ENCODE results near the gene WIPF1. TPM values are rescaled to one million over a fixed set of nuclear protein-coding genes. Genes with fewer than 3 reads are reported as not detected.

The WIPF1 gene
- total RNA-seq, 4 donors from 2014 or later, result 31.5 to 61.5 (median 36.3) TPM

DNA sequence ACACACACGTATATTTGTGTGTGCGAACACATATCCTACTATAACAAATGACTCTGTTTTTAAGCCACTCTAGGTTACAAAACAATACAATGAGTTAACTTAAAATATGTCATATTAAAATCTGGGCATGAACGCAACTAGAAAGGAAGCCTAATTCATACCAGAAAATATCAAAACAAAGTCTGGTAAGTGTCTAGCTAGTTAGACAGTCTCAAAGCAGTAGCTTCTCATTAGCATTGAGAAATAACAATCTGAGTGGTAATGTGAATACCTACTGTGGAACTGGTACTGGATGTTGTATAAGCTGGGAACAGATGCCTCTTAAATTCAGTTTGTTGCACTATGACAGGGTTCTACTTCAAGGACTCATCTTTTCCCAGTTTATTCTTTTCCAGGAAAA, 32.5 kb upstream of the WIPF1 start:
- Histone ChIP-seq H3K4me1 (peaks cover 12 to 63% (median 57%) of the 10 kb centered on the region in 4 donors), H3K27ac (replicated peaks in 1 of 4) (peak overlapping the region in 1 of 4 donors; percentile 27), H3K9me3 (no peaks in the 10 kb centered on the region), H3K4me3 (no peak overlapping the region), H3K27me3 (no peaks in the 10 kb centered on the region), H3K36me3 (peaks cover 0 to 3% (median 0%) of the 10 kb centered on the region in 4 donors)
- DNase-seq (ENCODE audit: extremely low spot score), result no peak
- intact Hi-C loops (cut with DNase I), result no loop called here
- no peak for TF ChIP-seq POLR2AphosphoS5 (IDR thresholded peaks at IDR 0.05)
- TF ChIP-seq POLR2A (IDR thresholded peaks at IDR 0.05; ENCODE audit: low read depth), result no peak
- TF ChIP-seq, protein P1, sequence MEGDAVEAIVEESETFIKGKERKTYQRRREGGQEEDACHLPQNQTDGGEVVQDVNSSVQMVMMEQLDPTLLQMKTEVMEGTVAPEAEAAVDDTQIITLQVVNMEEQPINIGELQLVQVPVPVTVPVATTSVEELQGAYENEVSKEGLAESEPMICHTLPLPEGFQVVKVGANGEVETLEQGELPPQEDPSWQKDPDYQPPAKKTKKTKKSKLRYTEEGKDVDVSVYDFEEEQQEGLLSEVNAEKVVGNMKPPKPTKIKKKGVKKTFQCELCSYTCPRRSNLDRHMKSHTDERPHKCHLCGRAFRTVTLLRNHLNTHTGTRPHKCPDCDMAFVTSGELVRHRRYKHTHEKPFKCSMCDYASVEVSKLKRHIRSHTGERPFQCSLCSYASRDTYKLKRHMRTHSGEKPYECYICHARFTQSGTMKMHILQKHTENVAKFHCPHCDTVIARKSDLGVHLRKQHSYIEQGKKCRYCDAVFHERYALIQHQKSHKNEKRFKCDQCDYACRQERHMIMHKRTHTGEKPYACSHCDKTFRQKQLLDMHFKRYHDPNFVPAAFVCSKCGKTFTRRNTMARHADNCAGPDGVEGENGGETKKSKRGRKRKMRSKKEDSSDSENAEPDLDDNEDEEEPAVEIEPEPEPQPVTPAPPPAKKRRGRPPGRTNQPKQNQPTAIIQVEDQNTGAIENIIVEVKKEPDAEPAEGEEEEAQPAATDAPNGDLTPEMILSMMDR (IDR thresholded peaks at IDR 0.05), result no peak
- no peak for TF ChIP-seq EP300 (IDR thresholded peaks at IDR 0.05)
- WGBS, result 65% methylated on average over 3 of the region's 3 CpGs

DNA sequence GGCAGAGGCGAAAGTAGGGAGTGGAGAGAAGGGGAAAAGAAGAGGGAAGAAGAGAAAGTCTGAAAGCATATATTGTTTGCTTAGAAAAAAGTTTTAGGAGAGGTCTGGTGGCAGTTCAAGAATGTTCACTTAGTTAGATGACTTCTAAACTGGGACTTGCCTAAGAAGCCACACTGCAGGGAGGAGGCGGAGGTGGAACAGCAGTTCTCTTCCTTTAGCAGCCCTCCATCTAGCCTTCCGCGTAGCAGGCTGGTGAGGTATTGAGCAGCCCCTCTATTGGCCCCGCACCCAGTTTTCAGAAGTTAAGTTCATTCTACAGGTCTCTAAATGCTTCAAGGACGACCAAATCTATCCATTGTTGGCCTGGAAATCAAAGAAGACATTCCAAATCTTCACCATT, 31.9 kb upstream of the WIPF1 start:
- H3K27ac ChIP-seq (replicated peaks in 1 of 4), result no peak overlapping the region
- TF ChIP-seq POLR2AphosphoS5 (IDR thresholded peaks at IDR 0.05) (no peak), POLR2A (IDR thresholded peaks at IDR 0.05; ENCODE audit: low read depth) (no peak), EP300 (IDR thresholded peaks at IDR 0.05) (no peak)
- TF ChIP-seq, protein P1 (IDR thresholded peaks at IDR 0.05), result no peak
- H3K4me1 ChIP-seq, result peaks cover 6 to 57% (median 51%) of the 10 kb centered on the region in 4 donors

DNA sequence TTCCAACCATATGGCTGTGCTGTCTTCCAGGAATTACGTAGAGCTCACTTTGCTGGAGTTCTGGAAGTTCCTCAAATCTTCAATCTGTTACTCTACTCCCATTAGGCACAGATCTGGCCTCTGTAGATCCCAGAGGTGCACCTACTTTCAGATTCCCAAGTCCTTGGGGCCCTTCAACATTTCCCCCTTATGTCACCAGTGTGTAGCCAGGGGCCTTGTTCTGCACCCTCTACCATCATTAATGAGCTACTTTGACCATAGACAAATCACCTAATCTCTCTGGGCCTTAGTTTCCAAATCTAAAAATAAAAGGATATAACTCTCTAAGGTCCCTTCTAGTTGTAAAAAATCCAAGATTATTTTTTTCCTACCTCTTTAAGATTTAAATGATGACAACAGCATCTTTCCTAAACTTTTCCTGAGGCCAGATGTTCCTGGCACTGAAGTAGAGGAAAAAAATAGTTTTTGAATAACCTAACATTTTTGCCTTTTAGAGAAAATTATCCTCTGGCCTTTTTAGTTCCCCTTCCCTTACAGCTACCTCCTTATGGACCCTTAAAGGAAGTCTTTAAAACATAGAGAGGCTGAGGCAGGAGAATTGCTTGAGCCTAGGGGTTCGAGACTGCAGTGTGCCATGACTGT, 31.0 kb upstream of the WIPF1 start:
- 88% methylated on average over 2 of the region's 2 CpGs for WGBS
- peaks cover 3 to 48% (median 42%) of the 10 kb centered on the region in 4 donors for H3K4me1 ChIP-seq
- intact Hi-C loops (cut with DNase I), result no loop called here

More for the DNA sequence above, 31.9 kb upstream of the WIPF1 start:
- intact Hi-C loops (cut with DNase I), result no loop called here
- no peaks in the 10 kb centered on the region for H3K27me3 ChIP-seq
- no peaks in the 10 kb centered on the region for H3K9me3 ChIP-seq
- DNase-seq (ENCODE audit: extremely low spot score), result no peak
- H3K4me3 ChIP-seq, result no peak overlapping the region
- H3K36me3 ChIP-seq, result peaks cover 0 to 3% (median 0%) of the 10 kb centered on the region in 4 donors
- 90% methylated on average over 6 of the region's 6 CpGs for WGBS

DNA sequence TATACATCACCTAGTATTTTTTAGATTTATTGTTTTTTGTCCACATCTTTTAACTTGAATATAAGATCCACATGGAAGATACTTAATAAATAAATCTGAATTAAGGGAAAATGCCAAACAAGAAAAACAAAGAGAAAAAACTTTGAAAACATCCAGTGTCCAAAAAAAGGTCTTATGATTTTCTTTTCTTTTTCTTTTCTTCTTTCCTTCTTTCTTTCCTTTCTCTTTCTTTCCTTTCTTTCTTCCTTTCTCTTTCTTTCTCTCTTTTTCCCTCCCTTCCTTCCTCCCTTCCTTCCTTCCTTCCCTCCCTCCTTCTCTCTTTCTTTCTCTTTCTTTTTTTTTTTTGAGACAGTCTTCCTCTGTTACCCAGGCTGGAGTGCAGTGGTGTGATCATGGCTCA, 29.6 kb upstream of the WIPF1 start:
- no peak overlapping the region for H3K27ac ChIP-seq (replicated peaks in 1 of 4)
- peaks cover 0 to 37% (median 33%) of the 10 kb centered on the region in 4 donors for H3K4me1 ChIP-seq

More for the DNA sequence above, 31.0 kb upstream of the WIPF1 start:
- no peak overlapping the region for H3K4me3 ChIP-seq
- DNase-seq (ENCODE audit: extremely low spot score), result no peak
- peaks cover 0 to 3% (median 0%) of the 10 kb centered on the region in 4 donors for H3K36me3 ChIP-seq
- H3K9me3 ChIP-seq, result no peaks in the 10 kb centered on the region
- H3K27me3 ChIP-seq, result no peaks in the 10 kb centered on the region
- no peak overlapping the region for H3K27ac ChIP-seq (replicated peaks in 1 of 4)
- no peak for TF ChIP-seq EP300 (IDR thresholded peaks at IDR 0.05)
- no peak for TF ChIP-seq POLR2AphosphoS5 (IDR thresholded peaks at IDR 0.05)
- TF ChIP-seq, protein P1 (IDR thresholded peaks at IDR 0.05), result no peak
- TF ChIP-seq POLR2A (IDR thresholded peaks at IDR 0.05; ENCODE audit: low read depth), result no peak

DNA sequence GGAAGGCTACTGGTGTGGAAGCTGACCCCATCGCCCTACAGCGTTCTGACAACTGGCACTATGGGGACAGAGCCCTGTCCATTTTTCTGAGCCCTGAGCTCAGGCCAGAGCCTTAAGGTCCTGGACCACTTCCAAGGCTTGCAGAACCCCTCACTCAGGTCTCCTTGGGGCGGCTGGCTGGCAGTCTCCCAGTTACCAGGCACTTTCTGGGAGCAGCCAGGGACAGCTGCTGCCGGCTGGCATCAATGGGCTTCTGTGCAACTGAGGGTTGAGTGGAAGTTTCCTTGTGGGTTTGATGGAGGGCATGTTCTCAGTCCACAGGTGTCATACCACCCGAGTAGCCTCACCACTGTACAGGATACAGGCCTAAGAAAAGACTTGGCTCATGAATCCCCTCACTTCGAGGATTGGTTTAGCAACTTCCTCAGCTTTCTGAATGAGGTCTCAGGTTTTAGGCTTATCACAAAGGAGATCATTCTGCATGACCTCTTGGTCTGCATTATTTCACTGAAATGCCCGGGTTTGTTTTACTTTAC, 27.4 kb upstream of the WIPF1 start:
- no peaks in the 10 kb centered on the region for H3K27me3 ChIP-seq

More for the DNA sequence above, 29.6 kb upstream of the WIPF1 start:
- TF ChIP-seq POLR2A (IDR thresholded peaks at IDR 0.05; ENCODE audit: low read depth) (no peak), POLR2AphosphoS5 (IDR thresholded peaks at IDR 0.05) (no peak), EP300 (IDR thresholded peaks at IDR 0.05) (no peak)
- no peaks in the 10 kb centered on the region for H3K27me3 ChIP-seq
- peaks cover 0 to 3% (median 0%) of the 10 kb centered on the region in 4 donors for H3K36me3 ChIP-seq
- intact Hi-C loops (cut with DNase I), result no loop called here
- no peak for DNase-seq (ENCODE audit: extremely low spot score)
- no peak overlapping the region for H3K4me3 ChIP-seq
- H3K9me3 ChIP-seq, result no peaks in the 10 kb centered on the region

More for the DNA sequence above, 27.4 kb upstream of the WIPF1 start:
- H3K9me3 ChIP-seq, result no peaks in the 10 kb centered on the region
- TF ChIP-seq POLR2A (IDR thresholded peaks at IDR 0.05; ENCODE audit: low read depth), result no peak
- TF ChIP-seq EP300 (IDR thresholded peaks at IDR 0.05), result no peak
- no peak for TF ChIP-seq POLR2AphosphoS5 (IDR thresholded peaks at IDR 0.05)
- TF ChIP-seq, protein P1 (IDR thresholded peaks at IDR 0.05), result no peak
- H3K4me3 ChIP-seq, result no peak overlapping the region
- DNase-seq (ENCODE audit: extremely low spot score), result no peak
- H3K36me3 ChIP-seq, result peaks cover 0 to 3% (median 0%) of the 10 kb centered on the region in 4 donors
- peaks cover 0 to 18% (median 16%) of the 10 kb centered on the region in 4 donors for H3K4me1 ChIP-seq
- intact Hi-C loops (cut with DNase I), result no loop called here
- 80% methylated on average over 5 of the region's 7 CpGs for WGBS
- no peak overlapping the region for H3K27ac ChIP-seq (replicated peaks in 1 of 4)

Measured in esophagus muscularis mucosa (tissue), 4 donors.